HCT116 (cell line): ENCODE measurements around the gene VDAC2. TPM values are rescaled to one million over a fixed set of nuclear protein-coding genes. Genes with fewer than 3 reads are reported as not detected.

Experiments used
- ATAC-seq: fragments of 200-7000 bp; cut with Tn5 transposase; 2 replicates; pipeline ENCODE4 v1.9.1; 2020; ENCODE audit warnings: mild to moderate bottlenecking, moderate library complexity
- BruUV-seq: library from RNA; stranded (reverse); fragments of 400-500 nt; replicated peaks from 2 replicates; lab custom pipeline; 2021; lab: Mats Ljungman, UMichigan
- CTCF ChIA-PET: fragments of 300-600 bp; sonication (Branson Sonifier 250); formaldehyde crosslinking; loops from one replicate; lab custom pipeline; 2021; ENCODE audit warnings: antibody characterized with exemption; lab: Charles Lee
- POLR2A ChIA-PET: fragments of 300-600, 350-600 bp; sonication (Branson Sonifier 250); formaldehyde crosslinking; loops from one replicate; lab custom pipeline; 2021; ENCODE audit warnings: antibody characterized with exemption; lab: Charles Lee
- RAD21 ChIA-PET, 2 experiments: fragments of 300-600 bp; sonication (Branson Sonifier 250); formaldehyde crosslinking; loops; one replicate each; lab custom pipeline; 2023; ENCODE audit warnings: low total read pairs in 2 of 2; ENCODE audit not compliant: uncharacterized antibody in 2 of 2, unreplicated experiment in 2 of 2, low non-redundant PET in 1 of 2; lab: Charles Lee
- DNase-seq: peaks from one replicate; pipeline ENCODE4 v3.0.0-alpha.2; 2010; ENCODE audit warnings: low read depth, low spot score
- H2AFZ ChIP-seq: fragments of 200-600 bp; shearing (Covaris generic), sonication (generic); 2 replicates; pipeline ENCODE4 v1.6.1; 2017; ENCODE audit warnings: low read depth, mixed run types, mixed read lengths, antibody characterized with exemption, low read length; ENCODE audit not compliant: poor library complexity, severe bottlenecking
- H3K27ac ChIP-seq: 2 replicates; pipeline ENCODE4 v1.5.1; 2012; ENCODE audit warnings: low read depth, low read length
- H3K27me3 ChIP-seq: fragments of 200-600 bp; sonication (generic); 2 replicates; pipeline ENCODE4 v1.6.1; 2016; ENCODE audit warnings: mixed run types, low read length, mixed read lengths; ENCODE audit not compliant: insufficient read depth
- H3K36me3 ChIP-seq, 2 experiments: fragments of 200-500 bp in 1 of 2; fragments of 200-600 bp in 1 of 2; sonication (Bioruptor generic) in 1 of 2; sonication (generic) in 1 of 2; 2 replicates each; pipeline versions ENCODE4 v1.5.1 to v1.6.1; 2014 to 2016; ENCODE audit warnings: low read length in 2 of 2, inconsistent platforms in 1 of 2, mixed read lengths in 1 of 2, mixed run types in 1 of 2; ENCODE audit not compliant: insufficient read depth in 2 of 2, control insufficient read depth in 1 of 2
- H3K4me1 ChIP-seq, 2 experiments: fragments of 200-600 bp in 1 of 2; sonication (generic) in 1 of 2; 2 replicates each; pipeline versions ENCODE4 v1.5.1 to v1.6.1; 2012 to 2017; ENCODE audit warnings: low read length in 2 of 2, inconsistent platforms in 1 of 2, mild to moderate bottlenecking in 1 of 2, mixed read lengths in 1 of 2, mixed run types in 1 of 2, moderate library complexity in 1 of 2; ENCODE audit not compliant: insufficient read depth in 2 of 2, control insufficient read depth in 1 of 2
- H3K4me2 ChIP-seq: fragments of 200-600 bp; sonication (generic); 2 replicates; pipeline ENCODE4 v1.6.1; 2017; ENCODE audit warnings: mixed run types, low read length, mixed read lengths
- H3K4me3 ChIP-seq, 2 experiments: fragments of 200-600 bp in 1 of 2; sonication (generic) in 1 of 2; replicated peaks in 1 of 2; 2 replicates each; pipeline ENCODE4 v1.5.1; 2011 to 2016; ENCODE audit warnings: low read length in 2 of 2, control low read depth in 1 of 2, low read depth in 1 of 2, mild to moderate bottlenecking in 1 of 2, mixed read lengths in 1 of 2, mixed run types in 1 of 2
- H3K79me2 ChIP-seq: fragments of 200-600 bp; sonication (generic); 2 replicates; pipeline ENCODE4 v1.6.1; 2017; ENCODE audit warnings: mild to moderate bottlenecking, mixed run types, low read length, moderate library complexity, mixed read lengths; ENCODE audit not compliant: insufficient read depth
- H3K9ac ChIP-seq: fragments of 200-600 bp; sonication (generic); 2 replicates; pipeline ENCODE4 v1.6.1; 2016; ENCODE audit warnings: low read length, mixed read lengths
- H3K9me2 ChIP-seq: fragments of 200-600 bp; sonication (generic), shearing (Covaris generic); 2 replicates; pipeline ENCODE4 v1.6.1; 2017; ENCODE audit warnings: mixed run types, mild to moderate bottlenecking, moderate library complexity; ENCODE audit not compliant: insufficient read depth
- H3K9me3 ChIP-seq, 2 experiments: fragments of 200-500 bp in 1 of 2; fragments of 200-600 bp in 1 of 2; sonication (Bioruptor generic) in 1 of 2; sonication (generic) in 1 of 2; 2 replicates each; pipeline ENCODE4 v1.6.1; 2014 to 2017; ENCODE audit warnings: low read length in 2 of 2, mixed read lengths in 2 of 2, inconsistent platforms in 1 of 2, low read depth in 1 of 2, mild to moderate bottlenecking in 1 of 2, mixed run types in 1 of 2, moderate library complexity in 1 of 2; ENCODE audit not compliant: control insufficient read depth in 1 of 2, insufficient read depth in 1 of 2
- H4K20me1 ChIP-seq: fragments of 200-600 bp; sonication (generic), shearing (Covaris generic); 2 replicates; pipeline ENCODE4 v1.6.1; 2017; ENCODE audit warnings: mixed run types, mild to moderate bottlenecking, moderate library complexity; ENCODE audit not compliant: insufficient read depth
- CEBPB ChIP-seq: IDR thresholded peaks from 2 replicates; pipeline ENCODE4 v1.6.1; 2012; ENCODE audit warnings: low read depth
- EGR1 ChIP-seq: IDR thresholded peaks from 2 replicates; pipeline ENCODE4 v1.6.1; 2012; ENCODE audit warnings: low read depth
- ELF1 ChIP-seq: IDR thresholded peaks from 2 replicates; pipeline ENCODE4 v1.6.1; 2012; ENCODE audit warnings: low read depth, borderline replicate concordance
- EZH2phosphoT487 ChIP-seq: fragments of 200-600 bp; IDR thresholded peaks from 2 replicates; pipeline ENCODE4 v1.6.1; 2018; ENCODE audit warnings: antibody characterized with exemption, borderline replicate concordance
- JUND ChIP-seq: IDR thresholded peaks from 2 replicates; pipeline ENCODE4 v1.6.1; 2012
- POLR2A ChIP-seq: IDR thresholded peaks from 2 replicates; pipeline ENCODE4 v1.7.0; 2011; ENCODE audit warnings: borderline replicate concordance; ENCODE audit not compliant: insufficient read depth, insufficient read length; ENCODE audit errors: extremely low read depth
- POLR2AphosphoS5 ChIP-seq: IDR thresholded peaks from 2 replicates; pipeline ENCODE4 v1.6.1; 2011; ENCODE audit warnings: mild to moderate bottlenecking, low read depth, low read length, moderate library complexity
- RAD21 ChIP-seq: IDR thresholded peaks from 2 replicates; pipeline ENCODE4 v1.6.1; 2012; ENCODE audit warnings: low read depth, mild to moderate bottlenecking
- SIN3A ChIP-seq: IDR thresholded peaks from 2 replicates; pipeline ENCODE4 v1.6.1; 2012; ENCODE audit warnings: low read depth
- SRF ChIP-seq: IDR thresholded peaks from 2 replicates; pipeline ENCODE4 v1.6.1; 2012; ENCODE audit warnings: low read depth
- TCF7L2 ChIP-seq: IDR thresholded peaks from 2 replicates; pipeline ENCODE4 v1.7.0; 2011; ENCODE audit warnings: borderline replicate concordance, inconsistent platforms; ENCODE audit not compliant: insufficient read depth, insufficient read length; ENCODE audit errors: extremely low read depth
- YY1 ChIP-seq: IDR thresholded peaks from 2 replicates; pipeline ENCODE4 v1.6.1; 2011; ENCODE audit warnings: low read length, low read depth, moderate library complexity, mild to moderate bottlenecking; ENCODE audit not compliant: insufficient replicate concordance; ENCODE audit errors: extremely low read depth
- intact Hi-C: fragments of 100-400 bp; cut with micrococcal nuclease; formaldehyde crosslinking; loops from 2 replicates; pipeline ENCODE4 v1.10.0; 2022
- total RNA-seq: library from RNA; stranded (reverse); gene quantifications from one replicate; pipeline ENCODE4 v1.2.1, GENCODE V29; 2021; ENCODE audit not compliant: unreplicated experiment
- TF ChIP-seq, protein P1 (sequence below): IDR thresholded peaks from 2 replicates; pipeline ENCODE4 v1.6.1; 2012
- TF ChIP-seq, protein P2 (sequence below): IDR thresholded peaks from 2 replicates; pipeline ENCODE4 v1.6.1; 2011; ENCODE audit warnings: mild to moderate bottlenecking, low read length, moderate library complexity; ENCODE audit not compliant: insufficient replicate concordance; ENCODE audit errors: extremely low read depth
- TF ChIP-seq, protein P3 (sequence below), 3 experiments: fragments of 200-600 bp in 1 of 3; sonication (generic) in 1 of 3; IDR thresholded peaks in 2 of 3; conservative IDR thresholded peaks in 1 of 3; 2 replicates each; pipeline ENCODE4 v1.5.1; 2012 to 2017; ENCODE audit warnings: low read depth in 2 of 3, low read length in 2 of 3, antibody characterized with exemption in 1 of 3, borderline replicate concordance in 1 of 3, control low read depth in 1 of 3, mild to moderate bottlenecking in 1 of 3, mixed read lengths in 1 of 3, mixed run types in 1 of 3, moderate library complexity in 1 of 3; ENCODE audit not compliant: insufficient read depth in 1 of 3

VDAC2 gene
- total RNA-seq, 1 experiment from 2014 or later = 289 TPM

DNA sequence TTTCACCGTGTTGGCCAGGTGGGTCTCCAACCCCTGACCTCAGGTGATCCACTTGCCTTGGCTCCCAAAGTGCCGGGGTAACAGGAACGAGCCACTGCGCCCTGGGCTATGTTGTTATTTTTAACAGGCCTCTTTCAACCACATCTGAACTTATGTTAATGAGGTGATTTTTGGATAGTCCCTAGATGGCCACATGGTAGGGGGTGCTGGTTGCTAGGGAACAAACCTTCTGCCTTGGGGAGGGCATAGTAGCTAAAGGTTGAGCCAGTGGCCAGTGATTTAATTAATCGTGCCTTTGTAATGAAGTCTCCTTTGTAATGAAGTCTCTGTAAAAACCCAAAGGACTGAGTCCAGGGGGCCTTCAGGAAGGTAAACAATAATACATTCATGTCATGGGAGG, 16.1 kb downstream of the VDAC2 start (continued):
- TF ChIP-seq POLR2AphosphoS5 (no peak), SIN3A (no peak)
- TF ChIP-seq, all 23 proteins: peak for 0

DNA sequence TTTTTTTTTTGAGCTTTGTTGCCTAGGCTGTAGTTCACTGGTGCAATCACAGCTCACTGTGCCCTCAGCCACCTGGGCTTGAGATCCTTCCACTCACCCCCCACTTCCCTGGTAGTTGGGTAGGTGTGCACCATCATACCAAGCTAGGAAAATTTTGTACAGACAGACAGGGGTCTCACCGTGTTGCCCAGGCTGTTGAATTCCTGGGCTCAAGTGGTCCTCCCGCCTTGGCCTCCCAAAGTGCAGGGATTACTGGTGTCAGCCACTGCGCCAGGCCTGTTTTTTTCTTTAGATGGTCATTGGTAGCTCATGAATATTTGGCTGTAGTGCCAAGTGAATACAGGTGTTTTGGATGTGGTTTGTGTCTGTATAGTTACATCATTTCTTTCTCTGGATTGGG, 17.7 kb downstream of the VDAC2 start:
- BruUV-seq = no TSS peak
- RAD21 ChIA-PET = no interaction called here
- no peak for ATAC-seq

More for the DNA sequence above, 17.7 kb downstream of the VDAC2 start:
- H3K9me3 ChIP-seq = no peaks in the 10 kb centered on the region
- peaks cover 84% of the 10 kb centered on the region for H3K79me2 ChIP-seq
- CTCF ChIA-PET = interaction anchor here (1.3 kb wide), 1 partner anchor 40 kb away, joined by 3 read pairs; no protein-coding TSS in a partner anchor
- no peaks in the 10 kb centered on the region for H3K27me3 ChIP-seq
- peaks cover 2 to 25% of the 10 kb centered on the region in 2 experiments; a peak in 3 of 4 replicates for H3K4me1 ChIP-seq
- H3K36me3 ChIP-seq = peaks cover 41 to 54% of the 10 kb centered on the region in 2 experiments
- POLR2A ChIA-PET = interaction anchor here (1.6 kb wide), 1 partner anchor 18 kb away, joined by 4 read pairs; the partner anchor contains the start of gene VDAC2
- intact Hi-C loops = no loop called here
- DNase-seq = no peak
- H3K9me2 ChIP-seq = no peaks in the 10 kb centered on the region
- H3K9ac ChIP-seq = no peak overlapping the region
- H3K27ac ChIP-seq = peak overlapping the region; percentile 1; the same call in 1 of the 2 replicates
- no peak overlapping the region for H3K4me2 ChIP-seq
- TF ChIP-seq ELF1 (no peak), EZH2phosphoT487 (no peak), POLR2A (no peak), CEBPB (no peak), JUND (no peak), TCF7L2 (no peak), SRF (no peak), YY1 (no peak), EGR1 (no peak), RAD21 (no peak)
- TF ChIP-seq, protein P1, sequence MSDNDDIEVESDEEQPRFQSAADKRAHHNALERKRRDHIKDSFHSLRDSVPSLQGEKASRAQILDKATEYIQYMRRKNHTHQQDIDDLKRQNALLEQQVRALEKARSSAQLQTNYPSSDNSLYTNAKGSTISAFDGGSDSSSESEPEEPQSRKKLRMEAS = no peak
- TF ChIP-seq, protein P2, sequence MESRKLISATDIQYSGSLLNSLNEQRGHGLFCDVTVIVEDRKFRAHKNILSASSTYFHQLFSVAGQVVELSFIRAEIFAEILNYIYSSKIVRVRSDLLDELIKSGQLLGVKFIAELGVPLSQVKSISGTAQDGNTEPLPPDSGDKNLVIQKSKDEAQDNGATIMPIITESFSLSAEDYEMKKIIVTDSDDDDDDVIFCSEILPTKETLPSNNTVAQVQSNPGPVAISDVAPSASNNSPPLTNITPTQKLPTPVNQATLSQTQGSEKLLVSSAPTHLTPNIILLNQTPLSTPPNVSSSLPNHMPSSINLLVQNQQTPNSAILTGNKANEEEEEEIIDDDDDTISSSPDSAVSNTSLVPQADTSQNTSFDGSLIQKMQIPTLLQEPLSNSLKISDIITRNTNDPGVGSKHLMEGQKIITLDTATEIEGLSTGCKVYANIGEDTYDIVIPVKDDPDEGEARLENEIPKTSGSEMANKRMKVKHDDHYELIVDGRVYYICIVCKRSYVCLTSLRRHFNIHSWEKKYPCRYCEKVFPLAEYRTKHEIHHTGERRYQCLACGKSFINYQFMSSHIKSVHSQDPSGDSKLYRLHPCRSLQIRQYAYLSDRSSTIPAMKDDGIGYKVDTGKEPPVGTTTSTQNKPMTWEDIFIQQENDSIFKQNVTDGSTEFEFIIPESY = no peak
- TF ChIP-seq, protein P3, sequence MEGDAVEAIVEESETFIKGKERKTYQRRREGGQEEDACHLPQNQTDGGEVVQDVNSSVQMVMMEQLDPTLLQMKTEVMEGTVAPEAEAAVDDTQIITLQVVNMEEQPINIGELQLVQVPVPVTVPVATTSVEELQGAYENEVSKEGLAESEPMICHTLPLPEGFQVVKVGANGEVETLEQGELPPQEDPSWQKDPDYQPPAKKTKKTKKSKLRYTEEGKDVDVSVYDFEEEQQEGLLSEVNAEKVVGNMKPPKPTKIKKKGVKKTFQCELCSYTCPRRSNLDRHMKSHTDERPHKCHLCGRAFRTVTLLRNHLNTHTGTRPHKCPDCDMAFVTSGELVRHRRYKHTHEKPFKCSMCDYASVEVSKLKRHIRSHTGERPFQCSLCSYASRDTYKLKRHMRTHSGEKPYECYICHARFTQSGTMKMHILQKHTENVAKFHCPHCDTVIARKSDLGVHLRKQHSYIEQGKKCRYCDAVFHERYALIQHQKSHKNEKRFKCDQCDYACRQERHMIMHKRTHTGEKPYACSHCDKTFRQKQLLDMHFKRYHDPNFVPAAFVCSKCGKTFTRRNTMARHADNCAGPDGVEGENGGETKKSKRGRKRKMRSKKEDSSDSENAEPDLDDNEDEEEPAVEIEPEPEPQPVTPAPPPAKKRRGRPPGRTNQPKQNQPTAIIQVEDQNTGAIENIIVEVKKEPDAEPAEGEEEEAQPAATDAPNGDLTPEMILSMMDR (IDR thresholded peaks at IDR 0.05 in 2 of 3, conservative IDR thresholded peaks at IDR 0.05 in 1 of 3; ENCODE audit: borderline replicate concordance in 1 of 3, insufficient read depth in 1 of 3, low read depth in 2 of 3, low read length in 2 of 3) = no peak
- no peak overlapping the region for H3K4me3 ChIP-seq
- H2AFZ ChIP-seq = no peak overlapping the region
- peaks cover 33% of the 10 kb centered on the region; the same call in 1 of the 2 replicates for H4K20me1 ChIP-seq
